Upper lobe of left lung (tissue), 6 donors: ENCODE data around the gene RETSAT. TPM values are rescaled to one million over a fixed set of nuclear protein-coding genes. Genes with fewer than 3 reads are reported as not detected.
"Not testable (repeated sequence)": the region's sequence is repeated elsewhere in the genome, so short reads cannot be mapped to it uniquely, and the experiment has no call there.

ENCODE experiments used
- ATAC-seq, 2 donors: fragments of 200-7000 bp; cut with Tn5 transposase; one replicate each; pipeline ENCODE4 v1.9.1; 2022; ENCODE audit warnings: mild to moderate bottlenecking in 2 of 2, moderate library complexity in 2 of 2; ENCODE audit not compliant: low FRiP score in 2 of 2
- DNase-seq, 2 donors: peaks; one replicate each; pipeline ENCODE4 v3.0.0-alpha.2; 2019 to 2020
- H3K27ac ChIP-seq, 4 donors: fragments of 200-600 bp; sonication (generic); one replicate each; pipeline ENCODE4 v1.5.1; 2016 to 2019
- H3K27me3 ChIP-seq, 4 donors: fragments of 200-600 bp; sonication (generic); one replicate each; pipeline ENCODE4 v1.5.1; 2017 to 2019
- H3K36me3 ChIP-seq, 4 donors: fragments of 200-600 bp; sonication (generic); one replicate each; pipeline ENCODE4 v1.5.1; 2016 to 2019
- H3K4me1 ChIP-seq, 4 donors: fragments of 200-600 bp; sonication (generic); one replicate each; pipeline ENCODE4 v1.5.1; 2018 to 2019
- H3K4me3 ChIP-seq, 4 donors: fragments of 200-600 bp; sonication (generic); one replicate each; pipeline ENCODE4 v1.5.1; 2017 to 2019; ENCODE audit warnings: mild to moderate bottlenecking in 2 of 4, moderate library complexity in 1 of 4
- H3K9me3 ChIP-seq, 4 donors: fragments of 200-600 bp; sonication (generic); one replicate each; pipeline ENCODE4 v1.5.1; 2018 to 2019
- EP300 ChIP-seq, 4 donors: sonication (generic); formaldehyde crosslinking; IDR thresholded peaks; one replicate each; pipeline ENCODE4 v1.5.1; 2017; ENCODE audit warnings: antibody characterized with exemption in 4 of 4, control low read depth in 2 of 4
- POLR2A ChIP-seq, 4 donors: fragments of 450-650 bp; IDR thresholded peaks; one replicate each; pipeline ENCODE4 v1.5.1; 2016 to 2017; ENCODE audit warnings: antibody characterized with exemption in 4 of 4, mild to moderate bottlenecking in 2 of 4
- POLR2AphosphoS5 ChIP-seq, 2 donors: sonication (generic); formaldehyde crosslinking; IDR thresholded peaks; one replicate each; pipeline ENCODE4 v1.5.1; 2017; ENCODE audit warnings: antibody characterized with exemption in 2 of 2
- WGBS, 2 donors: methylation state at CpG; one replicate each; pipeline ENCODE4 v1.1.5; 2017 to 2018; 5-methylcytosine and 5-hydroxymethylcytosine counted together
- total RNA-seq, 6 donors: library from RNA; depleted of rRNA in 4 of 6; stranded (reverse); fragments of >200 nt in 4 of 6; gene quantifications; one replicate each; pipeline versions ENCODE4 v1.1.0 to v1.2.1, GENCODE V29; 2016 to 2021
- TF ChIP-seq, protein P1 (sequence below), 6 experiments: fragments of 450-650 bp in 4 of 6; fragments of 200-600 bp in 2 of 6; sonication (generic) in 2 of 6; IDR thresholded peaks; one replicate each; pipeline ENCODE4 v1.5.1; 2016 to 2019; ENCODE audit warnings: antibody characterized with exemption in 6 of 6
- donor health status: DM: no; HTN: no; CAD: no; lungs with moderate emphysema.
- donor health status: DM: no; HTN: yes; CAD: no; lungs with severe emphysema.

The RETSAT gene
- total RNA-seq, 6 donors from 2014 or later, result 36.7 to 81.5 (median 57.9) TPM

DNA sequence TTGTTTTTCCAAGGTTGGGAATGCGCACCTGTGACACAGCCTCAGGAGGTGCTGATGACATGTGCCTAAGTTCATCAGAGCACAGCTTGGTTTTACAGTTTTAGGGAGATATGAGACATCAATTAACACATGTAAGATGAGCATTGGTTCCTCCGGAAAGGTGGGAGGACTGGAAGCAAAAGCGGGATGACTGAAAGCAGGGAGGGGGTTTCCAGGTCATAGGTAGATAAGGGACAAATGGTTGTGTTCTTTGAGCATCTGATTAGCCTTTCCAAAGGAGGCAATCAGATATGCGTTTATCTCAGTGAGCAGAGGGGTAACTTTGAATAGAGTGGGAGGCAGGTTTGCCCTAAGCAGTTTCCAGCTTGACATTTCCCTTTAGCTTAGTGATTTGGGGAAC is 29.5 kb upstream of the RETSAT start:
- TF ChIP-seq POLR2AphosphoS5 (IDR thresholded peaks at IDR 0.05), result no peak
- no peak for TF ChIP-seq EP300 (IDR thresholded peaks at IDR 0.05)
- TF ChIP-seq, protein P1, sequence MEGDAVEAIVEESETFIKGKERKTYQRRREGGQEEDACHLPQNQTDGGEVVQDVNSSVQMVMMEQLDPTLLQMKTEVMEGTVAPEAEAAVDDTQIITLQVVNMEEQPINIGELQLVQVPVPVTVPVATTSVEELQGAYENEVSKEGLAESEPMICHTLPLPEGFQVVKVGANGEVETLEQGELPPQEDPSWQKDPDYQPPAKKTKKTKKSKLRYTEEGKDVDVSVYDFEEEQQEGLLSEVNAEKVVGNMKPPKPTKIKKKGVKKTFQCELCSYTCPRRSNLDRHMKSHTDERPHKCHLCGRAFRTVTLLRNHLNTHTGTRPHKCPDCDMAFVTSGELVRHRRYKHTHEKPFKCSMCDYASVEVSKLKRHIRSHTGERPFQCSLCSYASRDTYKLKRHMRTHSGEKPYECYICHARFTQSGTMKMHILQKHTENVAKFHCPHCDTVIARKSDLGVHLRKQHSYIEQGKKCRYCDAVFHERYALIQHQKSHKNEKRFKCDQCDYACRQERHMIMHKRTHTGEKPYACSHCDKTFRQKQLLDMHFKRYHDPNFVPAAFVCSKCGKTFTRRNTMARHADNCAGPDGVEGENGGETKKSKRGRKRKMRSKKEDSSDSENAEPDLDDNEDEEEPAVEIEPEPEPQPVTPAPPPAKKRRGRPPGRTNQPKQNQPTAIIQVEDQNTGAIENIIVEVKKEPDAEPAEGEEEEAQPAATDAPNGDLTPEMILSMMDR (IDR thresholded peaks at IDR 0.05), result no peak
- TF ChIP-seq POLR2A (IDR thresholded peaks at IDR 0.05), result no peak
- H3K36me3 ChIP-seq, result peaks cover 3 to 74% (median 35%) of the 10 kb centered on the region in 4 donors
- H3K4me3 ChIP-seq, result no peak overlapping the region
- H3K4me1 ChIP-seq, result no peaks in the 10 kb centered on the region
- WGBS, 2 donors, result 79 to 83% methylated on average over 4 of the region's 4 CpGs
- no peak for DNase-seq
- peaks cover 0 to 2% (median 0%) of the 10 kb centered on the region in 4 donors for H3K9me3 ChIP-seq
- ATAC-seq, result no peak
- no peaks in the 10 kb centered on the region for H3K27me3 ChIP-seq
- no peak overlapping the region for H3K27ac ChIP-seq

DNA sequence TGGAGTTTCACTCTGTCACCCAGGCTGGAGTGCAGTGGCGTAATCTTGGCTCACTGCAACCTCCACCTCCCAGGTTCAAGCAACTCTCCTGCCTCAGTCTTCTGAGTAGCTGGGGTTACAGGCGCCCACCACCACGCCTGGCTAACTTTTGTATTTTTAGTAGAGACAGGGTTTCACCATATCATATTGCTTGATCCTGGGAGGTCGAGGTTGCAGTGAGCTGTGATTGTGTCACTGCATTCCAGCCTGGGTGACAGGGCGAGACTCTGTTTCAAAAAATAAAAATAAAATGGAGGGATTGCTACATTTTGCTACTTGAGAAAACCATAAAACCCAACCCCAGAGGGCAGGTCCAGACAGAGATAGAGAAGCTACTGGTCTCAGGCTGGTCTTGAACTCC is 28.8 kb upstream of the RETSAT start:
- not testable (repeated sequence) for H3K27me3 ChIP-seq, H3K9me3 ChIP-seq, H3K27ac ChIP-seq, H3K4me1 ChIP-seq, H3K4me3 ChIP-seq, ATAC-seq, DNase-seq
- whole genome bisulfite sequencing, 2 donors, result 87 to 91% methylated on average over 5 of the region's 5 CpGs
- H3K36me3 ChIP-seq, result peaks cover 7 to 74% (median 35%) of the 10 kb centered on the region in 4 donors

DNA sequence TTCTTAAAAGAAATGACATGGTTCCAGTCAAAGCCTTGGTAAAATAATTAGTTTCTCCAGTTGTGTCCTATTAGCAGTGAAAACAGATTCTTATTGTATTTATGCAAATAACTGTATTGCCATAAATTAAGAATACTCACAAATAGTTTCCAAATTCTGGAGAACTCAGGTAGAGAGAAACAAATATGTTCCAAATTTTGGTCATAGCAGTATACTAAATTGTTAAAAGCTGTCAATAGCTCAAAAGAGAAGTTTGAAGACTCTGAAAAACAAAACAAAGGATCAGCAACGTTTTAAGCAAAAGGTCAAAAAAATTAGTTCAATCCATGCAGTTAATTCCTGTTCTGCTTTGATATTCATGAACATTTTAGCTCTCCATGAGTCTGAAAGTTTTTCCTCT is 25.7 kb upstream of the RETSAT start:
- Histone ChIP-seq H3K27ac (no peak overlapping the region), H3K36me3 (peaks cover 13 to 76% (median 32%) of the 10 kb centered on the region in 4 donors), H3K27me3 (no peaks in the 10 kb centered on the region), H3K4me3 (no peak overlapping the region), H3K9me3 (peaks cover 0 to 2% (median 0%) of the 10 kb centered on the region in 4 donors), H3K4me1 (no peaks in the 10 kb centered on the region)
- no peak for ATAC-seq
- DNase-seq, result no peak
- 84 to 88% methylated on average over 1 of the region's 1 CpG for WGBS, 2 donors
- TF ChIP-seq POLR2A (IDR thresholded peaks at IDR 0.05) (no peak), POLR2AphosphoS5 (IDR thresholded peaks at IDR 0.05) (no peak), EP300 (IDR thresholded peaks at IDR 0.05) (no peak)
- TF ChIP-seq, protein P1 (IDR thresholded peaks at IDR 0.05), result no peak

DNA sequence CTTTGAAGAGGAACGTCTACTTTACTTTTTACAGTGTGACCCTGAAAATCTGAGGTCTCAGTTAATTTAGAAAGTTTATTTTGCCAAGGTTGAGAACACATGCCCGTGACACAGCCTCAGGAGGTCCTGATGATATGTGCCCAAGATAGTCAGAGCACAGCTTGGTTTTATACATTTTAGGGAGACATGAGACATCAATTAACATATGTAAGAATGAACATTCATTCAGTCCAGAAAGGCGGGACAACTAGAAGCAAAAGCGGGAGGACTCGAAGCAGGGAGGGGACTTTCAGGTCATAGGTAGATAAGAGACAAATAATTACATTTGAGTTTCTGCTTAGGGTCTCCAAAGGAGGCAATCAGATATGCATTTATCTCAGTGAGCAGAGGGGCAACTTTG is 23.9 kb upstream of the RETSAT start:
- H3K4me1 ChIP-seq, result no peaks in the 10 kb centered on the region
- peaks cover 10 to 60% (median 30%) of the 10 kb centered on the region in 4 donors for H3K36me3 ChIP-seq
- ATAC-seq (no peak), DNase-seq (no peak)
- no peak overlapping the region for H3K4me3 ChIP-seq
- no peaks in the 10 kb centered on the region for H3K27me3 ChIP-seq
- 90 to 91% methylated on average over 5 of the region's 5 CpGs for WGBS, 2 donors
- peaks cover 0 to 2% (median 0%) of the 10 kb centered on the region in 4 donors for H3K9me3 ChIP-seq
- TF ChIP-seq POLR2AphosphoS5 (IDR thresholded peaks at IDR 0.05) (no peak), POLR2A (IDR thresholded peaks at IDR 0.05) (no peak)
- TF ChIP-seq, protein P1 (IDR thresholded peaks at IDR 0.05), result no peak
- H3K27ac ChIP-seq, result no peak overlapping the region

DNA sequence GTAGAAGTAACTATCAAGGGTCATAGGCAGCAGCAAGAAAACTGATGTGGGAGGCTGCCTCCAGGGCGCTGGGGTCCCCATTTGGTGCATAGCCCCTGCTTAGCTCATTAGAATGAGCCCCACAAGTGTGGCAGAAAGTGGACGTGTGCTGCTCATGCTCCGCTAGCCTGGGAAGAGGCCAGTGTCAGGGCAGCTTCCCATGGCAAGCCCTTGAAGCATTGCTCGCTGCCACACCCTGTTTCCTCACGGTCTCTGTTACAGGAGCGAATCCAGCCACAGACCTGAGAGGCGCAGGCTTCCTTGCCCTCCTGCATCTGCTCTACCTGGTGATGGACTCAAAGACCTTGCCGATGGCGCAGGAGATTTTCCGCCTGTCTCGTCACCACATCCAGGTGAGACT is 22.8 kb upstream of the RETSAT start:
- Histone ChIP-seq H3K9me3 (peaks cover 0 to 2% (median 0%) of the 10 kb centered on the region in 4 donors), H3K27ac (no peak overlapping the region), H3K4me1 (no peaks in the 10 kb centered on the region), H3K27me3 (no peaks in the 10 kb centered on the region), H3K4me3 (no peak overlapping the region), H3K36me3 (peaks cover 10 to 66% (median 30%) of the 10 kb centered on the region in 4 donors)
- DNase-seq (no peak), ATAC-seq (no peak)
- TF ChIP-seq POLR2AphosphoS5 (IDR thresholded peaks at IDR 0.05), result no peak
- no peak for TF ChIP-seq EP300 (IDR thresholded peaks at IDR 0.05)
- TF ChIP-seq POLR2A (IDR thresholded peaks at IDR 0.05), result no peak
- TF ChIP-seq, protein P1 (IDR thresholded peaks at IDR 0.05), result no peak
- 93 to 94% methylated on average over 6 to 11 of the region's 11 CpGs for WGBS, 2 donors
